Measurements from ENCODE around the gene RPL41. TPM values are rescaled to one million over a fixed set of nuclear protein-coding genes. Genes with fewer than 3 reads are reported as not detected.

RPL41 gene
- total RNA-seq, 1 experiment from 2014 or later = 3,551 TPM

DNA sequence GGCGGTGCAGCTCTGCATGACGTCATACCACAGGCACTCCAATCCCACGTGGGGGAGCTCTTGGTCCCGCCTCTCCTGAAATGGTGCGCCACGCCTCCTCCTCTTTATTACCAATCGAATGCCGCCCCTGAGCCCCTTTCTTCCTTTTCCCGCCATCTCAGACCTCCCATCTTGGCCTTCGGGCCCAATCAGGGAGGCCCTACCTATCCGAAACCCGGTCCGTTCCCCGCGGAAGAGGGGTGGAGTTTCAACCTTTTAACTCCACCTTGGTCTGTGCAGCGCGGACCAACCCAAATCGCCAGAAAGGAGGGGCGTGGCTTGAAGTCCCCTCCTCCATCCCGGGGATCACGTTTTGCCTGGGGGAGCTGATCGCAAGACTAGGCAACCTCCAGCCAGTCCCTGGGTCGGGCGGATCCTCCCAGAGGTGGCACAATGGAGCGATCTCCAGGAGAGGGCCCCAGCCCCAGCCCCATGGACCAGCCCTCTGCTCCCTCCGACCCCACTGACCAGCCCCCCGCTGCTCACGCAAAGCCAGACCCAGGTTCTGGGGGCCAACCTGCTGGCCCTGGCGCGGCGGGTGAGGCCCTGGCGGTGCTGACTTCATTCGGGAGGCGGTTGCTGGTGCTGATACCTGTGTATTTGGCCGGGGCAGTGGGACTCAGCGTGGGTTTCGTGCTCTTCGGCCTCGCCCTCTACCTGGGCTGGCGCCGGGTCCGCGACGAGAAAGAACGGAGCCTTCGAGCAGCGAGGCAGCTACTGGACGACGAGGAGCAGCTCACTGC lies 11.6 kb downstream of the RPL41 start, which contains the start of gene ESYT1:
Gene ESYT1, plus strand, starts transcription at position 380 of the 782 bp plus-strand sequence. Its CDS starts 53 bp downstream, at position 433.
- H3K9me2 ChIP-seq (replicated peaks; ENCODE audit: low read length) = no peaks in the 10 kb centered on the region
- peak within 1 kb of the TSS; percentile 100 for H3K4me2 ChIP-seq (ENCODE audit: low read length)
- no peaks in the 10 kb centered on the region for H3K27me3 ChIP-seq (ENCODE audit: low read length)
- BruUV-seq (replicated peaks) = TSS peak; percentile 63
- H3K36me3 ChIP-seq (ENCODE audit: low read depth, low read length) = peaks cover 20% of the 10 kb centered on the region; the same call in 1 of the 2 replicates
- H3K27ac ChIP-seq (ENCODE audit: low read length) = peak within 1 kb of the TSS; percentile 39; the same call in 1 of the 2 replicates
- peaks cover 33% of the 10 kb centered on the region for H3K4me1 ChIP-seq (ENCODE audit: insufficient read depth, low read length)
- TF ChIP-seq EZH2phosphoT487 (IDR thresholded peaks at IDR 0.05; ENCODE audit: borderline replicate concordance, low read length) (no peak), EZH2 (IDR thresholded peaks at IDR 0.05; ENCODE audit: low read length, unreplicated experiment) (no peak)
- TF ChIP-seq, protein P1, sequence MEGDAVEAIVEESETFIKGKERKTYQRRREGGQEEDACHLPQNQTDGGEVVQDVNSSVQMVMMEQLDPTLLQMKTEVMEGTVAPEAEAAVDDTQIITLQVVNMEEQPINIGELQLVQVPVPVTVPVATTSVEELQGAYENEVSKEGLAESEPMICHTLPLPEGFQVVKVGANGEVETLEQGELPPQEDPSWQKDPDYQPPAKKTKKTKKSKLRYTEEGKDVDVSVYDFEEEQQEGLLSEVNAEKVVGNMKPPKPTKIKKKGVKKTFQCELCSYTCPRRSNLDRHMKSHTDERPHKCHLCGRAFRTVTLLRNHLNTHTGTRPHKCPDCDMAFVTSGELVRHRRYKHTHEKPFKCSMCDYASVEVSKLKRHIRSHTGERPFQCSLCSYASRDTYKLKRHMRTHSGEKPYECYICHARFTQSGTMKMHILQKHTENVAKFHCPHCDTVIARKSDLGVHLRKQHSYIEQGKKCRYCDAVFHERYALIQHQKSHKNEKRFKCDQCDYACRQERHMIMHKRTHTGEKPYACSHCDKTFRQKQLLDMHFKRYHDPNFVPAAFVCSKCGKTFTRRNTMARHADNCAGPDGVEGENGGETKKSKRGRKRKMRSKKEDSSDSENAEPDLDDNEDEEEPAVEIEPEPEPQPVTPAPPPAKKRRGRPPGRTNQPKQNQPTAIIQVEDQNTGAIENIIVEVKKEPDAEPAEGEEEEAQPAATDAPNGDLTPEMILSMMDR (conservative IDR thresholded peaks at IDR 0.05; ENCODE audit: low read depth, low read length) = no peak
- H3K9me3 ChIP-seq (ENCODE audit: low read length) = no peaks in the 10 kb centered on the region
- peak within 1 kb of the TSS; percentile 96 for H3K4me3 ChIP-seq (ENCODE audit: low read length)
- no peaks in the 10 kb centered on the region for H4K20me1 ChIP-seq (ENCODE audit: low read length)
- intact Hi-C loops (cut with micrococcal nuclease) = loop anchor here (2.0 kb wide), 1 partner anchor 61 kb away; the partner anchor contains the start of gene SMARCC2
- peaks cover 25% of the 10 kb centered on the region for H3K79me2 ChIP-seq (ENCODE audit: low read length)
- H3K9ac ChIP-seq (ENCODE audit: low read length) = peak within 1 kb of the TSS; percentile 84
- ChIA-PET CTCF (interaction anchor here (0.5 to 1.8 kb wide), 7 partner anchors 9 to 132 kb away, joined by 3 to 17 read pairs (median 4); partner anchors contain the start of genes SMARCC2 and ZC3H10), POLR2A (ENCODE audit: unreplicated experiment) (interaction anchor here (0.6 to 1.4 kb wide), 8 partner anchors 10 to 231 kb away, joined by 3 to 17 read pairs (median 4); partner anchors contain the start of genes MYL6, PA2G4, RNF41 and SMARCC2)
- no peaks in the 10 kb centered on the region for H3F3A ChIP-seq (ENCODE audit: low read length, unreplicated experiment)
- peak; percentile 90 for ATAC-seq
- H2AFZ ChIP-seq (ENCODE audit: low read length) = peak within 1 kb of the TSS; percentile 85
- peak; percentile 100 for DNase-seq

DNA sequence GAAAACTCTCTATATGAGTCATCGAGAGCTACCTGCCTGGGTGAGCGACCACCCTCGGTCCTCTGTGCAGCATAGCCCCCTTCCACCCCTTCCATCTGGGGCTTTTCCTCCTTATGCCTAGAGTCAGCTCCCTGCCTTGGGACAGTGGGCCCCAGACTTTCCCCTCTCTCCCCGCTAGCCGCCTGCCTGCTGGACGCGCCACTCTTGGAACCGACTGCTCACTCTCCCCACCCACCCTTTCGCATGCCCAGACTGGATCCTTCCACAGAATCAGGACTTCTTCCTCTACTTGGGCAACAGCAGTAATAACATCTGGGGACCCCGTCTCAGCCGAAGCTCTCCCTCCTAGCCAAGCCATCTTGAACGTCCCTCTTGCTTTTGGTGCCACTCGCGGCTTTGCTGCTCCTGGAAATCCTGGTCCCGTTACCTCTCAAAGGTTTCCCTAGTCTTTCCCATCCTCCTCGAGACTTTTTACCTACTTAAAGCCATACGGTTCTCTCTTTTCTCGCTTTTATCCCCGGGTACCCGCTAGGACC lies 12.3 kb downstream of the RPL41 start:
- Histone ChIP-seq H3K4me3 (ENCODE audit: low read length) (peak overlapping the region; percentile 96), H4K20me1 (ENCODE audit: low read length) (no peaks in the 10 kb centered on the region), H3K27me3 (ENCODE audit: low read length) (no peaks in the 10 kb centered on the region), H3K4me1 (ENCODE audit: insufficient read depth, low read length) (peaks cover 33% of the 10 kb centered on the region), H3K9ac (ENCODE audit: low read length) (peak overlapping the region; percentile 84), H2AFZ (ENCODE audit: low read length) (peak overlapping the region; percentile 85), H3K79me2 (ENCODE audit: low read length) (peaks cover 25% of the 10 kb centered on the region), H3K27ac (ENCODE audit: low read length) (no peak overlapping the region; the same call in 1 of the 2 replicates), H3K9me2 (replicated peaks; ENCODE audit: low read length) (no peaks in the 10 kb centered on the region), H3F3A (ENCODE audit: low read length, unreplicated experiment) (no peaks in the 10 kb centered on the region), H3K4me2 (ENCODE audit: low read length) (peak overlapping the region; percentile 100), H3K36me3 (ENCODE audit: low read depth, low read length) (peaks cover 26% of the 10 kb centered on the region), H3K9me3 (ENCODE audit: low read length) (no peaks in the 10 kb centered on the region)
- intact Hi-C loops (cut with micrococcal nuclease) = no loop called here
- no TSS peak for BruUV-seq (replicated peaks)
- TF ChIP-seq, protein P1 (conservative IDR thresholded peaks at IDR 0.05; ENCODE audit: low read depth, low read length) = no peak
- TF ChIP-seq EZH2phosphoT487 (IDR thresholded peaks at IDR 0.05; ENCODE audit: borderline replicate concordance, low read length) (no peak), EZH2 (IDR thresholded peaks at IDR 0.05; ENCODE audit: low read length, unreplicated experiment) (no peak)
- CTCF ChIA-PET = interaction anchor here (1.7 to 1.8 kb wide), 2 partner anchors 10 to 60 kb away, joined by 11 to 17 read pairs; partner anchors contain the start of genes SMARCC2 and ZC3H10
- DNase-seq = no peak
- POLR2A ChIA-PET (ENCODE audit: unreplicated experiment) = interaction anchor here (0.6 to 1.4 kb wide), 5 partner anchors 30 to 93 kb away, joined by 4 to 17 read pairs (median 4); partner anchors contain the start of genes MYL6 and RNF41
- ATAC-seq = peak; percentile 6
